HCT116 (cell line): ENCODE data around the gene RAMP3. TPM values are rescaled to one million over a fixed set of nuclear protein-coding genes. Genes with fewer than 3 reads are reported as not detected.
"Not testable (repeated sequence)": the region's sequence is repeated elsewhere in the genome, so short reads cannot be mapped to it uniquely, and the experiment has no call there.

Experiments used
- ATAC-seq: fragments of 200-7000 bp; cut with Tn5 transposase; 2 replicates; pipeline ENCODE4 v1.9.1; 2020; ENCODE audit warnings: mild to moderate bottlenecking, moderate library complexity
- BruUV-seq: library from RNA; stranded (reverse); fragments of 400-500 nt; replicated peaks from 2 replicates; lab custom pipeline; 2021; lab: Mats Ljungman, UMichigan
- CTCF ChIA-PET: fragments of 300-600 bp; sonication (Branson Sonifier 250); formaldehyde crosslinking; loops from one replicate; lab custom pipeline; 2021; ENCODE audit warnings: antibody characterized with exemption; lab: Charles Lee
- POLR2A ChIA-PET: fragments of 300-600, 350-600 bp; sonication (Branson Sonifier 250); formaldehyde crosslinking; loops from one replicate; lab custom pipeline; 2021; ENCODE audit warnings: antibody characterized with exemption; lab: Charles Lee
- RAD21 ChIA-PET, 2 experiments: fragments of 300-600 bp; sonication (Branson Sonifier 250); formaldehyde crosslinking; loops; one replicate each; lab custom pipeline; 2023; ENCODE audit warnings: low total read pairs in 2 of 2; ENCODE audit not compliant: uncharacterized antibody in 2 of 2, unreplicated experiment in 2 of 2, low non-redundant PET in 1 of 2; lab: Charles Lee
- DNase-seq: peaks from one replicate; pipeline ENCODE4 v3.0.0-alpha.2; 2010; ENCODE audit warnings: low read depth, low spot score
- H2AFZ ChIP-seq: fragments of 200-600 bp; shearing (Covaris generic), sonication (generic); 2 replicates; pipeline ENCODE4 v1.6.1; 2017; ENCODE audit warnings: low read depth, mixed run types, mixed read lengths, antibody characterized with exemption, low read length; ENCODE audit not compliant: poor library complexity, severe bottlenecking
- H3K27ac ChIP-seq: 2 replicates; pipeline ENCODE4 v1.5.1; 2012; ENCODE audit warnings: low read depth, low read length
- H3K27me3 ChIP-seq: fragments of 200-600 bp; sonication (generic); 2 replicates; pipeline ENCODE4 v1.6.1; 2016; ENCODE audit warnings: mixed run types, low read length, mixed read lengths; ENCODE audit not compliant: insufficient read depth
- H3K36me3 ChIP-seq, 2 experiments: fragments of 200-500 bp in 1 of 2; fragments of 200-600 bp in 1 of 2; sonication (Bioruptor generic) in 1 of 2; sonication (generic) in 1 of 2; 2 replicates each; pipeline versions ENCODE4 v1.5.1 to v1.6.1; 2014 to 2016; ENCODE audit warnings: low read length in 2 of 2, inconsistent platforms in 1 of 2, mixed read lengths in 1 of 2, mixed run types in 1 of 2; ENCODE audit not compliant: insufficient read depth in 2 of 2, control insufficient read depth in 1 of 2
- H3K4me1 ChIP-seq, 2 experiments: fragments of 200-600 bp in 1 of 2; sonication (generic) in 1 of 2; 2 replicates each; pipeline versions ENCODE4 v1.5.1 to v1.6.1; 2012 to 2017; ENCODE audit warnings: low read length in 2 of 2, inconsistent platforms in 1 of 2, mild to moderate bottlenecking in 1 of 2, mixed read lengths in 1 of 2, mixed run types in 1 of 2, moderate library complexity in 1 of 2; ENCODE audit not compliant: insufficient read depth in 2 of 2, control insufficient read depth in 1 of 2
- H3K4me2 ChIP-seq: fragments of 200-600 bp; sonication (generic); 2 replicates; pipeline ENCODE4 v1.6.1; 2017; ENCODE audit warnings: mixed run types, low read length, mixed read lengths
- H3K4me3 ChIP-seq, 2 experiments: fragments of 200-600 bp in 1 of 2; sonication (generic) in 1 of 2; replicated peaks in 1 of 2; 2 replicates each; pipeline ENCODE4 v1.5.1; 2011 to 2016; ENCODE audit warnings: low read length in 2 of 2, control low read depth in 1 of 2, low read depth in 1 of 2, mild to moderate bottlenecking in 1 of 2, mixed read lengths in 1 of 2, mixed run types in 1 of 2
- H3K79me2 ChIP-seq: fragments of 200-600 bp; sonication (generic); 2 replicates; pipeline ENCODE4 v1.6.1; 2017; ENCODE audit warnings: mild to moderate bottlenecking, mixed run types, low read length, moderate library complexity, mixed read lengths; ENCODE audit not compliant: insufficient read depth
- H3K9ac ChIP-seq: fragments of 200-600 bp; sonication (generic); 2 replicates; pipeline ENCODE4 v1.6.1; 2016; ENCODE audit warnings: low read length, mixed read lengths
- H3K9me2 ChIP-seq: fragments of 200-600 bp; sonication (generic), shearing (Covaris generic); 2 replicates; pipeline ENCODE4 v1.6.1; 2017; ENCODE audit warnings: mixed run types, mild to moderate bottlenecking, moderate library complexity; ENCODE audit not compliant: insufficient read depth
- H3K9me3 ChIP-seq, 2 experiments: fragments of 200-500 bp in 1 of 2; fragments of 200-600 bp in 1 of 2; sonication (Bioruptor generic) in 1 of 2; sonication (generic) in 1 of 2; 2 replicates each; pipeline ENCODE4 v1.6.1; 2014 to 2017; ENCODE audit warnings: low read length in 2 of 2, mixed read lengths in 2 of 2, inconsistent platforms in 1 of 2, low read depth in 1 of 2, mild to moderate bottlenecking in 1 of 2, mixed run types in 1 of 2, moderate library complexity in 1 of 2; ENCODE audit not compliant: control insufficient read depth in 1 of 2, insufficient read depth in 1 of 2
- H4K20me1 ChIP-seq: fragments of 200-600 bp; sonication (generic), shearing (Covaris generic); 2 replicates; pipeline ENCODE4 v1.6.1; 2017; ENCODE audit warnings: mixed run types, mild to moderate bottlenecking, moderate library complexity; ENCODE audit not compliant: insufficient read depth
- CBX3 ChIP-seq: IDR thresholded peaks from 2 replicates; pipeline ENCODE4 v1.6.1; 2012; ENCODE audit warnings: low read depth
- EZH2 ChIP-seq: fragments of 200-600 bp; sonication (generic); IDR thresholded peaks from 2 replicates; pipeline ENCODE4 v1.6.1; 2017; ENCODE audit warnings: antibody characterized with exemption, mixed run types
- FOSL1 ChIP-seq: IDR thresholded peaks from 2 replicates; pipeline ENCODE4 v1.6.1; 2012; ENCODE audit warnings: low read depth
- POLR2A ChIP-seq: IDR thresholded peaks from 2 replicates; pipeline ENCODE4 v1.7.0; 2011; ENCODE audit warnings: borderline replicate concordance; ENCODE audit not compliant: insufficient read depth, insufficient read length; ENCODE audit errors: extremely low read depth
- POLR2AphosphoS5 ChIP-seq: IDR thresholded peaks from 2 replicates; pipeline ENCODE4 v1.6.1; 2011; ENCODE audit warnings: mild to moderate bottlenecking, low read depth, low read length, moderate library complexity
- ZBTB33 ChIP-seq: IDR thresholded peaks from 2 replicates; pipeline ENCODE4 v1.6.1; 2011; ENCODE audit warnings: mild to moderate bottlenecking, low read length, moderate library complexity; ENCODE audit not compliant: insufficient replicate concordance; ENCODE audit errors: extremely low read depth
- intact Hi-C: fragments of 100-400 bp; cut with micrococcal nuclease; formaldehyde crosslinking; loops from 2 replicates; pipeline ENCODE4 v1.10.0; 2022
- total RNA-seq: library from RNA; stranded (reverse); gene quantifications from one replicate; pipeline ENCODE4 v1.2.1, GENCODE V29; 2021; ENCODE audit not compliant: unreplicated experiment

RAMP3 gene
- total RNA-seq, 1 experiment from 2014 or later = not detected

GRCh38 chr7:45114257-45114656 lies 43.3 kb upstream of the RAMP3 start:
- H3K9me2 ChIP-seq, H3K4me2 ChIP-seq, POLR2A ChIA-PET, H3K9me3 ChIP-seq, H4K20me1 ChIP-seq, BruUV-seq, H3K36me3 ChIP-seq, RAD21 ChIA-PET, DNase-seq, H3K9ac ChIP-seq, H3K27ac ChIP-seq, H3K27me3 ChIP-seq, ATAC-seq, H2AFZ ChIP-seq, H3K4me3 ChIP-seq: not testable (repeated sequence)
- intact Hi-C loops = loop anchor here (5.0 kb wide), 1 partner anchor 127 kb away; no protein-coding TSS in a partner anchor
- CTCF ChIA-PET = interaction anchor here (1.2 kb wide), 1 partner anchor 141 kb away, joined by 3 read pairs; no protein-coding TSS in a partner anchor
- H3K79me2 ChIP-seq = peaks cover 23% of the 10 kb centered on the region
- H3K4me1 ChIP-seq = peaks cover 11 to 13% of the 10 kb centered on the region in 2 experiments

- no TSS peak for BruUV-seq
- H3K9me3 ChIP-seq = no peaks in the 10 kb centered on the region
- DNase-seq = no peak
- H4K20me1 ChIP-seq = no peaks in the 10 kb centered on the region
- H3K4me1 ChIP-seq = peaks cover 10 to 11% of the 10 kb centered on the region in 2 experiments
- no peak for TF ChIP-seq FOSL1
- no peak for TF ChIP-seq CBX3
- TF ChIP-seq ZBTB33 = no peak
- TF ChIP-seq POLR2A = no peak
- TF ChIP-seq EZH2 = no peak
- no peak for TF ChIP-seq POLR2AphosphoS5
- no peaks in the 10 kb centered on the region for H3K9me2 ChIP-seq
- H3K27ac ChIP-seq = no peak overlapping the region
- POLR2A ChIA-PET = no interaction called here
- no peak overlapping the region for H3K9ac ChIP-seq
- no peak for ATAC-seq
- no peaks in the 10 kb centered on the region for H3K36me3 ChIP-seq
- H3K79me2 ChIP-seq = peaks cover 16% of the 10 kb centered on the region
- intact Hi-C loops = loop anchor here (5.0 kb wide), 1 partner anchor 128 kb away; no protein-coding TSS in a partner anchor
- H3K4me3 ChIP-seq = no peak overlapping the region
- CTCF ChIA-PET = interaction anchor here (1.2 kb wide), 1 partner anchor 141 kb away, joined by 3 read pairs; no protein-coding TSS in a partner anchor
- H3K27me3 ChIP-seq = no peaks in the 10 kb centered on the region
- H3K4me2 ChIP-seq = no peak overlapping the region
- H2AFZ ChIP-seq = no peak overlapping the region
- RAD21 ChIA-PET = no interaction called here
Observed at GRCh38 chr7:45114926-45115325, 42.7 kb upstream of the RAMP3 start.
